Measurements from ENCODE around the gene ANXA6. TPM values are rescaled to one million over a fixed set of nuclear protein-coding genes. Genes with fewer than 3 reads are reported as not detected.

The ANXA6 gene
- total and polyA plus RNA-seq, 10 donors = 141 to 295 (median 185) TPM

- TF ChIP-seq POLR2AphosphoS5 (IDR thresholded peaks at IDR 0.05) (peak in 1 of 3 donors; percentile 53), CTCF (IDR thresholded peaks at IDR 0.05 in 8 of 11, conservative IDR thresholded peaks at IDR 0.05 in 3 of 11) (no peak), POLR2A (IDR thresholded peaks at IDR 0.05) (no peak)
- H3K4me1 ChIP-seq = peaks cover 8 to 53% (median 21%) of the 10 kb centered on the region in 6 donors
- H3K9me3 ChIP-seq = no peaks in the 10 kb centered on the region
- no peaks in the 10 kb centered on the region for H3K36me3 ChIP-seq
- peak overlapping the region in 2 of 8 donors; percentile 22 to 30 for H3K27ac ChIP-seq
- WGBS, 5 donors = 77 to 85% (median 82%) methylated on average over 9 of the region's 9 CpGs
- intact Hi-C loops (cut with DNase I; ENCODE audit: low total_unique reads) = no loop called here
- no peak overlapping the region for H3K4me3 ChIP-seq
- H3K27me3 ChIP-seq (replicated peaks in 1 of 7) = no peaks in the 10 kb centered on the region
- DNase-seq = no peak
Observed at GRCh38 chr5:151167022-151167421, 9.4 kb upstream of the ANXA6 start.

- Histone ChIP-seq H3K27me3 (replicated peaks in 1 of 7) (no peaks in the 10 kb centered on the region), H3K4me3 (no peak overlapping the region), H3K27ac (peak overlapping the region in 3 of 8 donors; percentile 10 to 37 (median 19)), H3K36me3 (no peaks in the 10 kb centered on the region), H3K9me3 (no peaks in the 10 kb centered on the region), H3K4me1 (peaks cover 8 to 44% (median 19%) of the 10 kb centered on the region in 6 donors)
- WGBS, 5 donors = 36 to 52% (median 44%) methylated on average over 8 of the region's 8 CpGs
- peak; percentile 85 for DNase-seq
- intact Hi-C loops (cut with DNase I; ENCODE audit: low total_unique reads) = loop anchor here (5.0 kb wide), 1 partner anchor 38 kb away; no protein-coding TSS in a partner anchor
- TF ChIP-seq POLR2AphosphoS5 (IDR thresholded peaks at IDR 0.05) (peak in 1 of 3 donors; percentile 70), POLR2A (IDR thresholded peaks at IDR 0.05) (no peak), CTCF (IDR thresholded peaks at IDR 0.05 in 8 of 11, conservative IDR thresholded peaks at IDR 0.05 in 3 of 11) (peak; percentile 91 to 96 (median 95))
Observed at GRCh38 chr5:151164687-151165392, 7.3 kb upstream of the ANXA6 start.

- intact Hi-C loops (cut with DNase I; ENCODE audit: low total_unique reads) = loop anchor here (5.0 kb wide), 1 partner anchor 35 kb away; no protein-coding TSS in a partner anchor
- Histone ChIP-seq H3K4me3 (no peak overlapping the region), H3K4me1 (peaks cover 17 to 63% (median 33%) of the 10 kb centered on the region in 6 donors), H3K9me3 (no peaks in the 10 kb centered on the region), H3K36me3 (no peaks in the 10 kb centered on the region), H3K27ac (no peak overlapping the region), H3K27me3 (replicated peaks in 1 of 7) (no peaks in the 10 kb centered on the region)
- no peak for TF ChIP-seq POLR2A (IDR thresholded peaks at IDR 0.05)
- no peak for DNase-seq
- 74 to 91% (median 82%) methylated on average over 1 of the region's 1 CpG for WGBS, 5 donors
Observed at GRCh38 chr5:151162776-151163175, 5.2 kb upstream of the ANXA6 start.

- Histone ChIP-seq H3K4me3 (no peak overlapping the region), H3K9me3 (no peaks in the 10 kb centered on the region), H3K27me3 (replicated peaks in 1 of 7) (no peaks in the 10 kb centered on the region), H3K4me1 (peaks cover 28 to 74% (median 51%) of the 10 kb centered on the region in 6 donors), H3K27ac (peak overlapping the region in 2 of 8 donors; percentile 36 to 96), H3K36me3 (no peaks in the 10 kb centered on the region)
- no peak for DNase-seq
- TF ChIP-seq CTCF (IDR thresholded peaks at IDR 0.05 in 8 of 11, conservative IDR thresholded peaks at IDR 0.05 in 3 of 11) = no peak
- no peak for TF ChIP-seq POLR2A (IDR thresholded peaks at IDR 0.05)
- no peak for TF ChIP-seq POLR2AphosphoS5 (IDR thresholded peaks at IDR 0.05)
- intact Hi-C loops (cut with DNase I; ENCODE audit: low total_unique reads) = loop anchor here (5.0 kb wide), 1 partner anchor 33 kb away; no protein-coding TSS in a partner anchor
- 70 to 84% (median 72%) methylated on average over 9 of the region's 9 CpGs for WGBS, 5 donors
Observed at GRCh38 chr5:151159649-151160373, 2.2 kb upstream of the ANXA6 start.
